Measurements from ENCODE around the gene DMAP1. TPM values are rescaled to one million over a fixed set of nuclear protein-coding genes. Genes with fewer than 3 reads are reported as not detected.

DMAP1 gene
- total and polyA plus RNA-seq, 2 of the 8 experiments (the other 6 are each of a cell fraction or from before 2014, with no cell fraction given) = 36.4 to 42.4 TPM

GRCh38 chr1:44261171-44261817, 48.0 kb downstream of the DMAP1 start:
- no peak overlapping the region for H3K9ac ChIP-seq (replicated peaks in 1 of 4; ENCODE audit: extremely low read depth in 1 of 4, low read depth in 3 of 4, low read length in 3 of 4)
- H4K20me1 ChIP-seq (replicated peaks in 1 of 2; ENCODE audit: control insufficient read depth in 1 of 2, insufficient read depth in 2 of 2, low read length in 2 of 2) = peaks cover 2 to 6% of the 10 kb centered on the region in 2 experiments
- H2BK20ac ChIP-seq (ENCODE audit: low read length) = no peak overlapping the region
- 81 to 100% methylated on average over 1 to 26 of the region's 27 CpGs for WGBS, 2 experiments (ENCODE audit: extremely low coverage in 1 of 2, insufficient coverage in 1 of 2, insufficient read length in 1 of 2, insufficient replicate concordance in 2 of 2, low coverage in 1 of 2, low lambda C conversion rate in 2 of 2, missing lambda C conversion rate in 1 of 2)
- H3K4me1 ChIP-seq (replicated peaks in 1 of 4; ENCODE audit: control insufficient read depth in 3 of 4, insufficient read depth in 4 of 4, low read length in 3 of 4) = peaks cover 1 to 16% (median 10%) of the 10 kb centered on the region in 4 experiments; a peak in 6 of 7 replicates
- no peak overlapping the region for H3K4ac ChIP-seq (replicated peaks; ENCODE audit: insufficient read length, low read depth, low read length)
- no peak overlapping the region for H2BK12ac ChIP-seq (ENCODE audit: low read depth, low read length)
- peaks cover 3% of the 10 kb centered on the region for H3K79me1 ChIP-seq (ENCODE audit: low read depth, low read length)
- peak overlapping the region; percentile 21 for H4K8ac ChIP-seq (ENCODE audit: extremely low read depth, insufficient read depth, low read length)
- H3K23me2 ChIP-seq (ENCODE audit: low read depth, low read length) = no peaks in the 10 kb centered on the region
- H3K23ac ChIP-seq (ENCODE audit: insufficient read length) = no peak overlapping the region
- FAIRE-seq (no peak), DNase-seq (ENCODE audit: low read depth in 1 of 2, low spot score in 2 of 2) (peak in 1 of 2 experiments; percentile 56)
- no peak overlapping the region for H3K14ac ChIP-seq (ENCODE audit: insufficient read length)
- no peak overlapping the region; the same call in 1 of the 2 replicates for H2AK5ac ChIP-seq (ENCODE audit: low read depth, low read length)
- no peaks in the 10 kb centered on the region for H3K9me3 ChIP-seq (ENCODE audit: insufficient read depth in 2 of 2, low read depth in 1 of 2, low read length in 1 of 2)
- no peak overlapping the region for H3K18ac ChIP-seq (ENCODE audit: extremely low read depth, low read length)
- H2AFZ ChIP-seq (ENCODE audit: low read length) = no peak overlapping the region
- H4K91ac ChIP-seq (replicated peaks; ENCODE audit: insufficient read length, low read length) = no peak overlapping the region
- no peaks in the 10 kb centered on the region for H3K27me3 ChIP-seq (replicated peaks in 1 of 4; ENCODE audit: control insufficient read depth in 3 of 4, extremely low read depth in 1 of 4, insufficient read depth in 3 of 4, low read length in 3 of 4)
- H4K5ac ChIP-seq (ENCODE audit: insufficient read length, low read depth, low read length) = no peak overlapping the region
- no peaks in the 10 kb centered on the region for H3K36me3 ChIP-seq (ENCODE audit: control insufficient read depth in 2 of 4, insufficient read depth in 4 of 4, low read length in 3 of 4)
- H3K4me3 ChIP-seq (ENCODE audit: extremely low read depth in 1 of 4, insufficient read depth in 2 of 4, low read depth in 3 of 4, low read length in 4 of 4) = no peak overlapping the region
- H2BK15ac ChIP-seq (ENCODE audit: low read length) = no peak overlapping the region
- ChIA-PET CTCF (ENCODE audit: partially characterized antibody) (interaction anchor here (0.9 to 7.9 kb wide), 11 partner anchors 11 to 315 kb away, joined by 3 to 33 read pairs (median 4); no protein-coding TSS in a partner anchor), POLR2A (ENCODE audit: partially characterized antibody) (interaction anchor here (0.8 to 1.8 kb wide), 6 partner anchors 8 to 43 kb away, joined by 3 to 6 read pairs (median 4); no protein-coding TSS in a partner anchor)
- no peaks in the 10 kb centered on the region for H3K79me2 ChIP-seq (ENCODE audit: control insufficient read depth in 1 of 2, insufficient read depth in 2 of 2, low read length in 2 of 2)
- H2BK5ac ChIP-seq (ENCODE audit: low read depth, low read length) = 0 out of 2 replicates have a peak overlapping the region, but pooled peaks have one; percentile 2
- no peak overlapping the region for H3K27ac ChIP-seq (ENCODE audit: low read depth, low read length)
- peak overlapping the region in 1 of 2 experiments; percentile 37; a peak in 1 of 4 replicates for H3K4me2 ChIP-seq (ENCODE audit: insufficient read depth in 1 of 2, low read depth in 2 of 2, low read length in 2 of 2)
- no peak overlapping the region for H2BK120ac ChIP-seq (replicated peaks; ENCODE audit: low read depth, low read length)
- no peak overlapping the region for H3K56ac ChIP-seq (replicated peaks; ENCODE audit: insufficient read length, low read depth, low read length)
- TF ChIP-seq SP4 (IDR thresholded peaks at IDR 0.05; ENCODE audit: low read length) = no peak
- 0 out of 2 replicates have a peak, but pooled peaks have one; percentile 4 for TF ChIP-seq NRF1 (IDR thresholded peaks at IDR 0.05; ENCODE audit: low read depth, low read length)
- no peak for TF ChIP-seq POU5F1 (IDR thresholded peaks at IDR 0.05; ENCODE audit: low read depth, low read length)
- TF ChIP-seq USF2 (IDR thresholded peaks at IDR 0.05; ENCODE audit: low read length) = no peak
- TF ChIP-seq SP1 (IDR thresholded peaks at IDR 0.05; ENCODE audit: low read depth, low read length) = peak; percentile 75; the same call in 1 of the 2 replicates
- no peak for TF ChIP-seq FOSL1 (IDR thresholded peaks at IDR 0.05; ENCODE audit: insufficient read depth, low read depth, low read length)
- TF ChIP-seq CBX5 (IDR thresholded peaks at IDR 0.05; ENCODE audit: low read depth, low read length) = no peak
- no peak for TF ChIP-seq RNF2 (IDR thresholded peaks at IDR 0.05; ENCODE audit: borderline replicate concordance, low read depth, low read length, missing control alignments, poor library complexity, severe bottlenecking)
- TF ChIP-seq NANOG (IDR thresholded peaks at IDR 0.05; ENCODE audit: insufficient read depth, low read depth, low read length, poor library complexity, severe bottlenecking) = no peak
- TF ChIP-seq KDM5A (IDR thresholded peaks at IDR 0.05; ENCODE audit: low read length) = no peak
- TF ChIP-seq CHD1 (IDR thresholded peaks at IDR 0.05; ENCODE audit: low read depth, low read length) = no peak
- no peak for TF ChIP-seq BACH1 (IDR thresholded peaks at IDR 0.05; ENCODE audit: low read length)

Measured in H1 (cell line).